ENCODE measurements around the gene GSTA4. TPM values are rescaled to one million over a fixed set of nuclear protein-coding genes. Genes with fewer than 3 reads are reported as not detected.

Gene GSTA4
- total RNA-seq, 4 donors from 2014 or later: 108 to 164 (median 132) TPM

GRCh38 chr6:52942221-52942620 lies 52.9 kb downstream of the GSTA4 start:
- TF ChIP-seq POLR2AphosphoS5 (IDR thresholded peaks at IDR 0.05): no peak
- TF ChIP-seq EP300 (IDR thresholded peaks at IDR 0.05): no peak
- TF ChIP-seq POLR2A (IDR thresholded peaks at IDR 0.05): no peak
- TF ChIP-seq, protein P1, sequence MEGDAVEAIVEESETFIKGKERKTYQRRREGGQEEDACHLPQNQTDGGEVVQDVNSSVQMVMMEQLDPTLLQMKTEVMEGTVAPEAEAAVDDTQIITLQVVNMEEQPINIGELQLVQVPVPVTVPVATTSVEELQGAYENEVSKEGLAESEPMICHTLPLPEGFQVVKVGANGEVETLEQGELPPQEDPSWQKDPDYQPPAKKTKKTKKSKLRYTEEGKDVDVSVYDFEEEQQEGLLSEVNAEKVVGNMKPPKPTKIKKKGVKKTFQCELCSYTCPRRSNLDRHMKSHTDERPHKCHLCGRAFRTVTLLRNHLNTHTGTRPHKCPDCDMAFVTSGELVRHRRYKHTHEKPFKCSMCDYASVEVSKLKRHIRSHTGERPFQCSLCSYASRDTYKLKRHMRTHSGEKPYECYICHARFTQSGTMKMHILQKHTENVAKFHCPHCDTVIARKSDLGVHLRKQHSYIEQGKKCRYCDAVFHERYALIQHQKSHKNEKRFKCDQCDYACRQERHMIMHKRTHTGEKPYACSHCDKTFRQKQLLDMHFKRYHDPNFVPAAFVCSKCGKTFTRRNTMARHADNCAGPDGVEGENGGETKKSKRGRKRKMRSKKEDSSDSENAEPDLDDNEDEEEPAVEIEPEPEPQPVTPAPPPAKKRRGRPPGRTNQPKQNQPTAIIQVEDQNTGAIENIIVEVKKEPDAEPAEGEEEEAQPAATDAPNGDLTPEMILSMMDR (IDR thresholded peaks at IDR 0.05): no peak
- no peak for DNase-seq (ENCODE audit: low spot score in 2 of 2)
- Histone ChIP-seq H3K4me1 (no peaks in the 10 kb centered on the region), H3K4me3 (no peak overlapping the region), H3K36me3 (no peaks in the 10 kb centered on the region), H3K27ac (no peak overlapping the region), H3K27me3 (no peaks in the 10 kb centered on the region), H3K9me3 (no peaks in the 10 kb centered on the region)
- 74% methylated on average over 4 of the region's 4 CpGs for WGBS

DNA sequence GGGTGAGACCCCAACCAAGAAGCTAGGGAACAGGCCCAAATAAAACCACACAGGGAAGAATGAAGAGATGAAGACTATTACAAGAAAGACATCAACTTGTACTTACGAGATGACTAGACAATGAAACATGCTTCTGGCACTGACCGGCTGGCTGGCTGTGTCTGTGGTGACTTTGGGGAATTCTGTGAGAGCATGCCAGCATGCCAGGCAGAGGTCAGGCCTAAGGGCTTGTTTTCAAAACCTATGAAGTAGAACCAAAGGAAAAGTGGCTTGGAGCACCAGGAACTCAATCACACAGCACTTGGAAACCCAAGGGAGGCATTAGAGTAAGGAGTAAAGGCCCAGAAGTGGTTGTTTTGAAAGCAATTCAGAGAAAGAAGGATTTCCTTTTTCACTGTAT lies 57.2 kb downstream of the GSTA4 start:
- no peaks in the 10 kb centered on the region for H3K36me3 ChIP-seq
- H3K27ac ChIP-seq: no peak overlapping the region
- TF ChIP-seq EP300 (IDR thresholded peaks at IDR 0.05) (no peak), POLR2AphosphoS5 (IDR thresholded peaks at IDR 0.05) (no peak), POLR2A (IDR thresholded peaks at IDR 0.05) (no peak)
- TF ChIP-seq, protein P1 (IDR thresholded peaks at IDR 0.05): no peak
- no peaks in the 10 kb centered on the region for H3K9me3 ChIP-seq
- H3K4me1 ChIP-seq: no peaks in the 10 kb centered on the region
- DNase-seq (ENCODE audit: low spot score in 2 of 2): no peak
- WGBS: 46% methylated on average over 2 of the region's 2 CpGs
- H3K27me3 ChIP-seq: no peaks in the 10 kb centered on the region
- H3K4me3 ChIP-seq: no peak overlapping the region

- no peak for DNase-seq (ENCODE audit: low spot score in 2 of 2)
These were observed 61.3 kb downstream of the GSTA4 start for GRCh38 chr6:52933778-52934177.

DNA sequence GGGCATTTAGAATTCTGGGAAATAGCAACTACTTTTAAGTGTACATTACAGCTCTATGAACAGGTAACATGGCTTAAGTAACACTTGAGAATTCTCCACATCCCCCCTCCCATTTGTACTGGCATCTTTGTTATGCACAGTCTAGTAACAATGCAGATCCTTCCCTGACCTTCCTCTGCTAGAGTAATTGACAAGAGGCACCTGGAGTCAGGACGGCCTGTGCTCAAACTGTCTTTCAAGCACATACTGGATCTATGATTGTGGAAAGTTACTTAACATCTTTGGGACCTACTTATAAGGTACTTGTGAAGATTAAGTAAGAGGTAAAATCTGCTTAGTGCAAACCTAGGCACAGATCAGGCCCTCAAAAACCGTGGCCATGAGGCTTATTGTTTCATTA lies 63.7 kb downstream of the GSTA4 start:
- no peak for DNase-seq (ENCODE audit: low spot score in 2 of 2)
- 86% methylated on average over 2 of the region's 2 CpGs for WGBS

More at GRCh38 chr6:52933778-52934177, 61.3 kb downstream of the GSTA4 start:
- Histone ChIP-seq H3K36me3 (no peaks in the 10 kb centered on the region), H3K4me3 (no peak overlapping the region), H3K27me3 (no peaks in the 10 kb centered on the region), H3K9me3 (no peaks in the 10 kb centered on the region), H3K4me1 (peaks cover 2% of the 10 kb centered on the region), H3K27ac (no peak overlapping the region)
- no peak for TF ChIP-seq EP300 (IDR thresholded peaks at IDR 0.05)
- TF ChIP-seq, protein P1 (IDR thresholded peaks at IDR 0.05): no peak
- TF ChIP-seq POLR2A (IDR thresholded peaks at IDR 0.05): no peak
- TF ChIP-seq POLR2AphosphoS5 (IDR thresholded peaks at IDR 0.05): no peak
- 89% methylated on average over 2 of the region's 2 CpGs for whole genome bisulfite sequencing

DNA sequence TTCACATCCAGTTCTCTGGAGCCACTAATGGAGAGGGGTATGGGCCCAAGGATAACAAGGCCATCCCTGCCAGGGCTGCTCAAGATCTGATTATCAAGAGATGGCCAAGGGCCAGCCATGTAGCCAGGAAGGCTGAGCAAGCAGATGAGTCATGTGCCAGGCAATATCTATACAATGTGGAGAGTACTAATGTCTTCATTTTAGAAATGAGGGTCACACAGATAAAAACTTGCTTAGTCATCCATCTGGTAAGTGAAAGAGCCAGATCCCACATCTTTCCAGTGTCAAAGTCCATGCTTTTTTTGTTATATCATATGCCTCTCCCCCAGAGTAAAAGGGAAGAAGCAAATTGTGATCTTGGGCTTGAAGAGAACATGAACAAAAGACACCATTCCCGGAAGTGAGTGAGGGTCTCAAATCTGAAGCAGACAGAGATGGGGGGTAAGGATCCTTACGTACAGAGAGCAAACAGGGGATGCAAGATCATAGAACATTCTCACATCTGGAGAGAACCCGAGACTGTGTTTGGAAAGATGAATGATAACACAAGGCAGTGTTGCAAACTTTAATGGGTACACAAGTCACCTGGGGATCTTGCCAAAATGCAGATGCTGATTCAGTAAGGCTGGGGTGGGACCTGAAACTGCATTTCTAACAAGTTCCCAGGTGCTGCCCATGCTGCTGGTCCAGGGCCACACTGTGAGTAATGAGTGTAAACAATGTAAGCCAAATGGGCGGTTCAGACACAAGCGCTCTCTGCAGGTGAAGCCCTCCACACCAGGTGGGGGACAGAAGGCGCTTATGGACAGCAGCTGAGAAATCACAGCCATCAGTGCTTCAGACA lies 65.5 kb downstream of the GSTA4 start:
- H3K4me1 ChIP-seq: peaks cover 2% of the 10 kb centered on the region
- H3K27me3 ChIP-seq: no peaks in the 10 kb centered on the region
- WGBS: 55% methylated on average over 6 of the region's 6 CpGs
- no peak for DNase-seq (ENCODE audit: low spot score in 2 of 2)
- no peak overlapping the region for H3K4me3 ChIP-seq
- no peaks in the 10 kb centered on the region for H3K36me3 ChIP-seq
- TF ChIP-seq, protein P1 (IDR thresholded peaks at IDR 0.05): no peak
- no peak for TF ChIP-seq EP300 (IDR thresholded peaks at IDR 0.05)
- TF ChIP-seq POLR2A (IDR thresholded peaks at IDR 0.05): no peak
- H3K27ac ChIP-seq: peak overlapping the region; percentile 40
- H3K9me3 ChIP-seq: no peaks in the 10 kb centered on the region

More for the DNA sequence above, 63.7 kb downstream of the GSTA4 start:
- Histone ChIP-seq H3K36me3 (no peaks in the 10 kb centered on the region), H3K4me3 (no peak overlapping the region), H3K27ac (no peak overlapping the region), H3K9me3 (no peaks in the 10 kb centered on the region), H3K27me3 (no peaks in the 10 kb centered on the region), H3K4me1 (peaks cover 2% of the 10 kb centered on the region)
- TF ChIP-seq, protein P1 (IDR thresholded peaks at IDR 0.05): no peak
- TF ChIP-seq EP300 (IDR thresholded peaks at IDR 0.05) (no peak), POLR2AphosphoS5 (IDR thresholded peaks at IDR 0.05) (no peak), POLR2A (IDR thresholded peaks at IDR 0.05) (no peak)
